ENCODE measurements around the gene BACE1.
A peak's percentile ranks its signal among the peaks of the same experiment; 100 is the strongest.

The BACE1 gene

GRCh38 chr11:117319214-117319840, 3.3 kb upstream of the BACE1 start:
- DNase-seq (ENCODE audit: low spot score), result no peak
- in situ Hi-C loops (cut with MboI; ENCODE audit: low pct_unique_long_range_greater_than_20kb, low sequenced_read_pairs, unreplicated experiment), result no loop called here
- no peak for TF ChIP-seq CTCF (IDR thresholded peaks at IDR 0.05; ENCODE audit: extremely low read depth, insufficient read depth, missing control alignments)

- no peak for TF ChIP-seq CTCF (IDR thresholded peaks at IDR 0.05; ENCODE audit: extremely low read depth, insufficient read depth, missing control alignments)
- no peak for DNase-seq (ENCODE audit: low spot score)
- in situ Hi-C loops (cut with MboI; ENCODE audit: low pct_unique_long_range_greater_than_20kb, low sequenced_read_pairs, unreplicated experiment), result no loop called here
These were observed 2.7 kb upstream of the BACE1 start for GRCh38 chr11:117318738-117319137.

- in situ Hi-C loops (cut with MboI; ENCODE audit: low pct_unique_long_range_greater_than_20kb, low sequenced_read_pairs, unreplicated experiment), result no loop called here
These were observed 515 bp downstream of the BACE1 start for GRCh38 chr11:117315285-117316196.

GRCh38 chr11:117314840-117315239, 1.2 kb downstream of the BACE1 start:
- in situ Hi-C loops (cut with MboI; ENCODE audit: low pct_unique_long_range_greater_than_20kb, low sequenced_read_pairs, unreplicated experiment), result no loop called here
- no peak for DNase-seq (ENCODE audit: low spot score)
- no peak for TF ChIP-seq CTCF (IDR thresholded peaks at IDR 0.05; ENCODE audit: extremely low read depth, insufficient read depth, missing control alignments)

More at GRCh38 chr11:117315285-117316196, 515 bp downstream of the BACE1 start:
- peak; percentile 62 for DNase-seq (ENCODE audit: low spot score)
- no peak for TF ChIP-seq CTCF (IDR thresholded peaks at IDR 0.05; ENCODE audit: extremely low read depth, insufficient read depth, missing control alignments)

GRCh38 chr11:117313828-117314768, 2.0 kb downstream of the BACE1 start:
- in situ Hi-C loops (cut with MboI; ENCODE audit: low pct_unique_long_range_greater_than_20kb, low sequenced_read_pairs, unreplicated experiment), result no loop called here
- no peak for TF ChIP-seq CTCF (IDR thresholded peaks at IDR 0.05; ENCODE audit: extremely low read depth, insufficient read depth, missing control alignments)
- DNase-seq (ENCODE audit: low spot score), result no peak

GRCh38 chr11:117313091-117313490, 3.0 kb downstream of the BACE1 start:
- in situ Hi-C loops (cut with MboI; ENCODE audit: low pct_unique_long_range_greater_than_20kb, low sequenced_read_pairs, unreplicated experiment), result no loop called here
- no peak for DNase-seq (ENCODE audit: low spot score)

More at GRCh38 chr11:117313091-117313490, 3.0 kb downstream of the BACE1 start:
- TF ChIP-seq CTCF (IDR thresholded peaks at IDR 0.05; ENCODE audit: extremely low read depth, insufficient read depth, missing control alignments), result no peak

Measured in GM13977 (cell line).